Measurements from ENCODE around the gene SNF8. TPM values are rescaled to one million over a fixed set of nuclear protein-coding genes. Genes with fewer than 3 reads are reported as not detected.

The SNF8 gene
- total RNA-seq, 1 experiment from 2014 or later, result 79.4 TPM

GRCh38 chr17:48929812-48930165 is 14.9 kb downstream of the SNF8 start:
- DNase-seq (ENCODE audit: low read depth), result no peak

GRCh38 chr17:48928876-48929811 is 15.5 kb downstream of the SNF8 start:
- DNase-seq (ENCODE audit: low read depth), result no peak

GRCh38 chr17:48927978-48928745 is 16.5 kb downstream of the SNF8 start:
- DNase-seq (ENCODE audit: low read depth), result no peak

GRCh38 chr17:48925991-48926342 is 18.7 kb downstream of the SNF8 start:
- DNase-seq (ENCODE audit: low read depth), result no peak

- no peak for DNase-seq (ENCODE audit: low read depth)
These were observed 19.2 kb downstream of the SNF8 start for GRCh38 chr17:48925251-48925990.

- peak; percentile 77 for DNase-seq (ENCODE audit: low read depth)
These were observed 29.0 kb downstream of the SNF8 start for GRCh38 chr17:48915459-48916282.

GRCh38 chr17:48912476-48912875 is 32.2 kb downstream of the SNF8 start:
- DNase-seq (ENCODE audit: low read depth), result no peak

GRCh38 chr17:48910370-48910769 is 34.3 kb downstream of the SNF8 start:
- no peak for DNase-seq (ENCODE audit: low read depth)

GRCh38 chr17:48909783-48910182 is 34.9 kb downstream of the SNF8 start:
- DNase-seq (ENCODE audit: low read depth), result no peak

GRCh38 chr17:48908853-48909394 is 35.7 kb downstream of the SNF8 start:
- peak; percentile 82 for DNase-seq (ENCODE audit: low read depth)

- DNase-seq (ENCODE audit: low read depth), result peak; percentile 93
These were observed 36.4 kb downstream of the SNF8 start, which contains the start of gene UBE2Z for GRCh38 chr17:48908047-48908843. Gene UBE2Z (plus strand): TSS chr17:48908407. CDS start chr17:48908504, 97 bp downstream.

GRCh38 chr17:48907713-48908046 is 37.0 kb downstream of the SNF8 start:
- DNase-seq (ENCODE audit: low read depth), result peak; percentile 51

- DNase-seq (ENCODE audit: low read depth), result no peak
These were observed 38.6 kb downstream of the SNF8 start for GRCh38 chr17:48905987-48906515.

GRCh38 chr17:48904428-48904827 is 40.2 kb downstream of the SNF8 start:
- no peak for DNase-seq (ENCODE audit: low read depth)

- DNase-seq (ENCODE audit: low read depth), result no peak
These were observed 41.2 kb downstream of the SNF8 start for GRCh38 chr17:48903401-48903800.

- DNase-seq (ENCODE audit: low read depth), result no peak
These were observed 43.4 kb downstream of the SNF8 start for GRCh38 chr17:48901241-48901640.

- no peak for DNase-seq (ENCODE audit: low read depth)
These were observed 49.8 kb downstream of the SNF8 start for GRCh38 chr17:48894886-48895285.

GRCh38 chr17:48893646-48894508 is 50.8 kb downstream of the SNF8 start:
- no peak for DNase-seq (ENCODE audit: low read depth)

Measured in RPMI7951 (cell line).